ENCODE data around the gene SFI1.
"Not testable (repeated sequence)": the region's sequence is repeated elsewhere in the genome, so short reads cannot be mapped to it uniquely, and the experiment has no call there.

Gene SFI1

DNA sequence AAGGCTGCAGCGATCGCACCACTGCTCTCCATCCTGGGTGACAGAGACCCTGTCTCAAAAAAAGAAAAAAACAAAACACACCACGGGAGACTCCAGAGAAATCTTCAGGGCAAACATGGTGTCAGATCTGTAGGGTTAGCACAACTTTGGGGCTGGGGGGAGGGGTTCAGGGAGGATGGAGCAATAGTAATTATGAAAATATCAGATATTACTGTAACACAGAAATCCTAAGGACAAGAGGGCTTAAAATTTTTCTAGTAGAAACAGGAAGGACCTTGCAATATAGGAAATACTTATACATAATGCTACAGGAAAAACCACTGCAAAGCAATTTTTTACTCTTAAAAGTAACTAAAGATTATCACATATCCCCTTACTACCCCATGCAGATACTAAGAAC lies 20.5 kb upstream of the SFI1 start:
- DNase-seq (ENCODE audit: low spot score) (no peak), ATAC-seq (ENCODE audit: low read depth) (no peak)
- no peak overlapping the region for H3K4me3 ChIP-seq (ENCODE audit: severe bottlenecking)
- H3K4me1 ChIP-seq (ENCODE audit: insufficient read depth, poor library complexity, severe bottlenecking), result no peaks in the 10 kb centered on the region
- TF ChIP-seq, protein P1, sequence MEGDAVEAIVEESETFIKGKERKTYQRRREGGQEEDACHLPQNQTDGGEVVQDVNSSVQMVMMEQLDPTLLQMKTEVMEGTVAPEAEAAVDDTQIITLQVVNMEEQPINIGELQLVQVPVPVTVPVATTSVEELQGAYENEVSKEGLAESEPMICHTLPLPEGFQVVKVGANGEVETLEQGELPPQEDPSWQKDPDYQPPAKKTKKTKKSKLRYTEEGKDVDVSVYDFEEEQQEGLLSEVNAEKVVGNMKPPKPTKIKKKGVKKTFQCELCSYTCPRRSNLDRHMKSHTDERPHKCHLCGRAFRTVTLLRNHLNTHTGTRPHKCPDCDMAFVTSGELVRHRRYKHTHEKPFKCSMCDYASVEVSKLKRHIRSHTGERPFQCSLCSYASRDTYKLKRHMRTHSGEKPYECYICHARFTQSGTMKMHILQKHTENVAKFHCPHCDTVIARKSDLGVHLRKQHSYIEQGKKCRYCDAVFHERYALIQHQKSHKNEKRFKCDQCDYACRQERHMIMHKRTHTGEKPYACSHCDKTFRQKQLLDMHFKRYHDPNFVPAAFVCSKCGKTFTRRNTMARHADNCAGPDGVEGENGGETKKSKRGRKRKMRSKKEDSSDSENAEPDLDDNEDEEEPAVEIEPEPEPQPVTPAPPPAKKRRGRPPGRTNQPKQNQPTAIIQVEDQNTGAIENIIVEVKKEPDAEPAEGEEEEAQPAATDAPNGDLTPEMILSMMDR (IDR thresholded peaks at IDR 0.05; ENCODE audit: poor library complexity, severe bottlenecking), result no peak
- H3K9me3 ChIP-seq (ENCODE audit: severe bottlenecking), result no peaks in the 10 kb centered on the region
- peaks cover 40% of the 10 kb centered on the region for H3K36me3 ChIP-seq (ENCODE audit: low read depth)
- no peak overlapping the region for H3K27ac ChIP-seq (ENCODE audit: poor library complexity, severe bottlenecking)
- H3K27me3 ChIP-seq (ENCODE audit: insufficient read depth, poor library complexity, severe bottlenecking), result no peaks in the 10 kb centered on the region

DNA sequence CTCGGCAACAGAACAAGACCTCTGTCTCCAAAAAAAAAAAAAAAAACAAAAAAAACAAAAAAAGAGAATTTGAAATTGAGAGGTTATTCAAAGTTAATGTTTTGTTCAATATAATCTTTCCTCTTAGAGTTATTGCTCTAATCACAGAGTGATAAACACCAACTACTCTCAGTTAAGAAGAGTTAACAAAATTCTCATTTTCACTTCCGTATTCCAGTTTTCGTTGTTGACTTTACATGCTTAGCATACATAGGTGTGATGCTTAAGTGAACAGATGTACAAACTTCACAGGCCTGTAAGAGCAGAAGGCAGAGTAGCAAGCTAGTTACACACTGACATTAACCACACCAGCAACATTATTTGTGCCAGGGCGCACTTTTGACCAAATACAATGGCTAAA lies 19.0 kb upstream of the SFI1 start:
- no peak overlapping the region for H3K4me3 ChIP-seq (ENCODE audit: severe bottlenecking)

GRCh38 chr22:31481129-31481528 lies 15.2 kb upstream of the SFI1 start:
- DNase-seq (ENCODE audit: low spot score) (no peak), ATAC-seq (ENCODE audit: low read depth) (no peak)
- no peak overlapping the region for H3K27ac ChIP-seq (ENCODE audit: poor library complexity, severe bottlenecking)
- peaks cover 72% of the 10 kb centered on the region for H3K36me3 ChIP-seq (ENCODE audit: low read depth)
- H3K4me3 ChIP-seq (ENCODE audit: severe bottlenecking), result no peak overlapping the region
- H3K27me3 ChIP-seq (ENCODE audit: insufficient read depth, poor library complexity, severe bottlenecking), result no peaks in the 10 kb centered on the region
- TF ChIP-seq, protein P1 (IDR thresholded peaks at IDR 0.05; ENCODE audit: poor library complexity, severe bottlenecking), result no peak
- H3K9me3 ChIP-seq (ENCODE audit: severe bottlenecking), result no peaks in the 10 kb centered on the region
- H3K4me1 ChIP-seq (ENCODE audit: insufficient read depth, poor library complexity, severe bottlenecking), result no peaks in the 10 kb centered on the region

More for the DNA sequence above, 19.0 kb upstream of the SFI1 start:
- TF ChIP-seq, protein P1 (IDR thresholded peaks at IDR 0.05; ENCODE audit: poor library complexity, severe bottlenecking), result no peak
- Histone ChIP-seq H3K27ac (ENCODE audit: poor library complexity, severe bottlenecking) (no peak overlapping the region), H3K9me3 (ENCODE audit: severe bottlenecking) (no peaks in the 10 kb centered on the region), H3K27me3 (ENCODE audit: insufficient read depth, poor library complexity, severe bottlenecking) (no peaks in the 10 kb centered on the region), H3K36me3 (ENCODE audit: low read depth) (peaks cover 49% of the 10 kb centered on the region), H3K4me1 (ENCODE audit: insufficient read depth, poor library complexity, severe bottlenecking) (no peaks in the 10 kb centered on the region)
- ATAC-seq (ENCODE audit: low read depth) (no peak), DNase-seq (ENCODE audit: low spot score) (no peak)

DNA sequence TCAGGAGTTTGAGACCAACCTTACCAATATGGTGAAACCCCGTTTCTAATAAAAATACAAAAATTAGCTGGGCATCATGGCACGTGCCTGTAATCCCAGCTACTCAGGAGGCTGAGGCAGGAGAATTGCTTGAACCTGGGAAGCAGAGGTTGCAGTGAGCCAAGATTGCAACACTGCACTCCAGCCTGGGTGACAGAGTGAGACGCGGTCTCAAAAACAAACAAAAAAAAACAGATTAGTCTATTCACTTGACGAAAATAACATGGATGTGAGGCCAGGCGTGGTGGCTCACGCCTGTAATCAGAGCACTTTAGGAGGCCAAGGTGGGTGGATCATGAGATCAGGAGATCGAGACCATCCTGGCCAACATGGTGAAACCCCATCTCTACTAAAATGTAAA lies 13.9 kb upstream of the SFI1 start:
- not testable (repeated sequence) for H3K27me3 ChIP-seq (ENCODE audit: insufficient read depth, poor library complexity, severe bottlenecking); ATAC-seq (ENCODE audit: low read depth); H3K4me3 ChIP-seq (ENCODE audit: severe bottlenecking); H3K27ac ChIP-seq (ENCODE audit: poor library complexity, severe bottlenecking); H3K9me3 ChIP-seq (ENCODE audit: severe bottlenecking); H3K4me1 ChIP-seq (ENCODE audit: insufficient read depth, poor library complexity, severe bottlenecking); DNase-seq (ENCODE audit: low spot score)
- peaks cover 77% of the 10 kb centered on the region for H3K36me3 ChIP-seq (ENCODE audit: low read depth)

DNA sequence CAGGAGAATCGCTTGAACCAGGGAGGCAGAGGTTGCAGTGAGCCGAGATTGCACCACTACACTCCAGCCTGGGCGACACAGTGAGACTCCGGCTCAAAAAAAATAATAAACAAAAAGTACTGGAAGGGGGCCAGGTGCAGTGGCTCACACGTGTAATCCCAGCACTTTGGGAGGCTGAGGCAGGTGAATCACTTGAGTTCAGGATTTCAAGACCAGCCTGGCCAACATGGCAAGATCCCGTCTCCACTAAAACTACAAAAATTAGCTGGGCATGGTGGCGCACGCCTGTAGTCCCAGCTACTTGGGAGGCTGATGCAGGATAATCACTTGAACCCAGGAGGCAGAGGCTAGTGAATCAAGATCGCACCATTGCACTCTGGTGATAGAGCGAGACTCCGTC lies 10.0 kb upstream of the SFI1 start:
- not testable (repeated sequence) for DNase-seq (ENCODE audit: low spot score); H3K4me3 ChIP-seq (ENCODE audit: severe bottlenecking); H3K9me3 ChIP-seq (ENCODE audit: severe bottlenecking); H3K27me3 ChIP-seq (ENCODE audit: insufficient read depth, poor library complexity, severe bottlenecking); H3K27ac ChIP-seq (ENCODE audit: poor library complexity, severe bottlenecking); ATAC-seq (ENCODE audit: low read depth); H3K4me1 ChIP-seq (ENCODE audit: insufficient read depth, poor library complexity, severe bottlenecking)
- H3K36me3 ChIP-seq (ENCODE audit: low read depth), result peaks cover 57% of the 10 kb centered on the region

- DNase-seq (ENCODE audit: low spot score) (no peak), ATAC-seq (ENCODE audit: low read depth) (no peak)
- Histone ChIP-seq H3K27ac (ENCODE audit: poor library complexity, severe bottlenecking) (no peak overlapping the region), H3K4me3 (ENCODE audit: severe bottlenecking) (no peak overlapping the region), H3K36me3 (ENCODE audit: low read depth) (peaks cover 51% of the 10 kb centered on the region), H3K4me1 (ENCODE audit: insufficient read depth, poor library complexity, severe bottlenecking) (no peaks in the 10 kb centered on the region), H3K9me3 (ENCODE audit: severe bottlenecking) (no peaks in the 10 kb centered on the region), H3K27me3 (ENCODE audit: insufficient read depth, poor library complexity, severe bottlenecking) (no peaks in the 10 kb centered on the region)
- TF ChIP-seq, protein P1 (IDR thresholded peaks at IDR 0.05; ENCODE audit: poor library complexity, severe bottlenecking), result no peak
Observed at GRCh38 chr22:31486951-31487350, 9.4 kb upstream of the SFI1 start.
